Measurements from ENCODE around the gene COL6A6.
A peak's percentile ranks its signal among the peaks of the same experiment; 100 is the strongest.
"Not testable (repeated sequence)": the region's sequence is repeated elsewhere in the genome, so short reads cannot be mapped to it uniquely, and the experiment has no call there.

COL6A6 gene

GRCh38 chr3:130539005-130539404 is 22.0 kb downstream of the COL6A6 start:
- peak; percentile 9 for DNase-seq

- no peak for DNase-seq
These were observed 26.3 kb downstream of the COL6A6 start for GRCh38 chr3:130543322-130543721.

DNA sequence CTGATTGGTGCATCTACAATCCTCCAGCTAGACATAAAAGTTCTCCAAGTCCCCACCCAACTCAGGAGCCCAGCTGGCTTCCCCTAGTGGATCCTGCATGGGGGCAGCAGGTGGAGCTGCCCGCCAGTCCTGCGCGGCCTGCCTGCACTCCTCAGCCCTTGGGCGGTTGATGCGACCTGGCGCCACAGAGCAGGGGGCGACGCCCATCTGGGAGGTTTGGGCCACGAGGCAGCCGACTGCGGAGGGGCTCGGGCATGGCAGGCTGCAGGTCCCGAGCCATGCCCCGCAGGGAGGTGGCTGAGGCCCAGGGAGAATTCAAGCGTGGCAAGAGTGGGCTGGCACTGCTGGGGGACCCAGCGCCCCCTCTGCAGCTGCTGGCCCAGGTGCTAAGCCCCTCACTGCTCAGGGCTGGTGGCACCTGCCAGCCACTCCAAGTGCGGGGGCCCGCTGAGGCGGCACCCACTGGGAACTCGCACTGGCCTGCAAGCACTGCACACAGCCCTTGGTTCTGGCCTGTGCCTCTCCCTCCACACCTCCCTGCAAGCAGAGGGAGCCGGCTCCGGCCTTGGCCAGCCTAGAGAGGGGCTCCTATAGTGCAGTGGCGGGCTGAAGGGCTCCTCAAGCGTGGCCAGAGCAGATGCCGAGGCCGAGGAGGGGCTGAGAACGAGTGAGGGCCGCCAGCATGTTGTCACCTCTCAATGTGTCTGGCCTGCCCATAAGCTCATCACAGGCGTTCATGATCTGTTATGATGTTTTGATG is 30.1 kb downstream of the COL6A6 start:
- no peak for DNase-seq

DNA sequence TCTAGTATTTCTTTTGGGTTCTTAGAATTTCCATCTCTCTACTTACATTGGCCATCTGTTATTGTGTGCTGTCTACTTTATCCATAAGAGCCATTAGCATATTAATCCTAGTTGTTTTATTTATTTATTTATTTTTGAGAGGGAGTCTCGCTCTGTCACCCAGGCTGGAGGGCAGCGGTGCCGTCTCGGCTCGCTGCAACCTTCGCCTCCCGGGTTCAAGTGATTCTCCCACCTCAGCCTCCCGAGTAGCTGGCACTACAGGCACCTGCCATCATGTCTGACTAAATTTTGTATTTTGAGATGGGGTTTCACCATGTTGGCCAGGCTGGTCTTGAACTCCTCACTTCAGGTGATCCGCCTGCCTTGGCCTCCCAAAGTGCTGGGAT is 30.7 kb downstream of the COL6A6 start:
- not testable (repeated sequence) for DNase-seq

GRCh38 chr3:130548356-130548755 is 31.4 kb downstream of the COL6A6 start:
- no peak for DNase-seq

DNA sequence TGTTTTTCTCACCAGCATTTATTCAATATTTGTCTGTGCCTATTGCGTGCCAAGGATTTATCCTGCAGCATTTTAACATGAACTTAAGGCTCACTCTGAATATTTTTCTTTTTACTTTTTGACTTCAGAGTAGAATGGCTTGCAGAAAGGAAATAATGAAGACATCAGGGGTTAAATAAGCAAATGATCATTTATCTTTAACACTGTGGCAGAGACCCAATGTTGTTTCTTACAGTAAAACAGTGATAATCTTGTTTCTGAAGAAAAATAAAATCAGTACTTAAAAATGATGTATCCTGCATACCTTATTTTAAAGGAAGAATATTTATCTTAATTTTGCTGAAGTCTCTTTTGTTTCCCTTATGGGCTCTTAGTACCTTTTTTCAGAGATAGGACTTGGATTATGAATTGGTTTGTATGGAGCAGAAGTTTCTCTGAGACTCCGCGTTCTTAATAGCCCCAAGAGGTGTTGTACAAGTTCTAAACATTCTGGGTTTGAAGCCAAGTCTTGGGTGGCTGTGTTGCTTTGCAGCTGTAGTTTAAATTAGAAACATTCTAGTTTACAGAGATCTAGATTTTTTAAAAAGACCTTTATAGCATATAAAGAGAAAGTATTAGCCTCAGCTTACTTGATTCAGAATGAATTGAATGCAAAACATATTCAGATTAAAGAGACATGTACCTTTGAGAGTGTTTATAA is 40.5 kb downstream of the COL6A6 start:
- DNase-seq = no peak

- no peak for DNase-seq
These were observed 41.4 kb downstream of the COL6A6 start for GRCh38 chr3:130558366-130558765.

GRCh38 chr3:130565224-130565623 is 48.2 kb downstream of the COL6A6 start:
- DNase-seq = no peak

Data from midbrain (tissue), 1 donor.